K562 (cell line): ENCODE data around the gene TTLL10.

Source experiments
- EZH2 ChIP-seq: IDR thresholded peaks from 2 replicates; pipeline ENCODE4 v1.6.1; 2012; ENCODE audit warnings: low read depth, mild to moderate bottlenecking, inconsistent platforms, low read length, borderline replicate concordance
- GABPA ChIP-seq: fragments of 200-800 bp; sonication (Bioruptor generic); conservative IDR thresholded peaks from 2 replicates; pipeline ENCODE4 v1.6.1; 2016; ENCODE audit warnings: low read depth, missing genetic modification characterization, missing compliant biosample characterization
- NRF1 ChIP-seq, 2 experiments: fragments of 450-650 bp; IDR thresholded peaks in 1 of 2; conservative IDR thresholded peaks in 1 of 2; 2 replicates each; pipeline ENCODE4 v1.6.1; 2014; ENCODE audit warnings: mild to moderate bottlenecking in 2 of 2
- RUNX1 ChIP-seq: sonication (generic); IDR thresholded peaks from 2 replicates; pipeline ENCODE4 v1.6.1; 2016; ENCODE audit warnings: antibody characterized with exemption, low read depth
- ZFX ChIP-seq: sonication (generic); formaldehyde crosslinking; IDR thresholded peaks from 2 replicates; pipeline ENCODE4 v1.8.0; 2022; ENCODE audit warnings: mild to moderate bottlenecking, missing genetic modification reagents, moderate library complexity
- TF ChIP-seq, protein P1 (sequence below), 3 experiments: IDR thresholded peaks in 2 of 3; conservative IDR thresholded peaks in 1 of 3; 2 replicates each; pipeline ENCODE4 v1.5.1; 2011 to 2012; ENCODE audit warnings: low read length in 3 of 3, mild to moderate bottlenecking in 3 of 3, control low read depth in 2 of 3, improper control_type of control experiment in 1 of 3, inconsistent platforms in 1 of 3, low read depth in 1 of 3, mixed read lengths in 1 of 3, moderate library complexity in 1 of 3; ENCODE audit not compliant: insufficient read depth in 2 of 3
- TF ChIP-seq, protein P2 (sequence below): sonication (generic); formaldehyde crosslinking; IDR thresholded peaks from 2 replicates; pipeline ENCODE4 v1.8.1; 2023; ENCODE audit warnings: mild to moderate bottlenecking, missing genetic modification reagents

DNA sequence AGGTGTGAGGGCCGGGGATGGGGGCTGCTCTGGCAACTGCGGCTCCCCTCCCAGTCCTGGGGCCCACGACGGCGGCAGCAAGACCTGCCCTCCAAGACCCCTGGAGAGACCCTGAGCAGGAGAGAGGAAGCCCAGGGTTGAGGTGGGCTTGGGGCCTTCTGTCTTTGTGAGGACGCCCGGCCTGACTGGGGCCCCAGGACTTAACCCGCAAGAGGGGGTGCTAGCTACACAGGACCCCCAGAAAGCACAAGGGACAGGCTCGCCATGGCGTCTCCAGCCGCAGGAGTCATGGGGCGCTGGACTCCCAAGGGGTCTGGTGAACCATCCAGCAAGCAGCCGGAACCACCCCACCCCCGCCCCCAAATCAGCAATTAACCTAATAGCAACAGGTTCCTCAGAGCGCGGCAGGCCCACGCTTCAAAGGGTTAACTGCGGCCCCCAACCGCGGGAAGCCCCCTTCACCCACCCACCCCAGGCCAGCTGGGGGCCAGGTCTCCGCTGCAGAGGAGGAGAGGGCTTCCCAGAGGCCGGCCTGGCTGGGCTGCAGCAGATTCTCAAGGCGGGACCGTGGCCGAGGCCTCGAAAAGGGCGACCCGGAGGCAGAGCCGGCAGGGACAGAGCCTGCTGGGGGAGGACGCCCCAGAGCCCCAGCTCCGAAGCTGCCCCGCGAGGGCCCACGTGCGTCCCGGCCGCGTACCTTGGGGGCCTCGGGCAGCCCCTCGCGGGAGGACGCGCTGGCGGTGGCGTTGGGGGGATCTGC lies 72.3 kb downstream of the TTLL10 start:
- TF ChIP-seq, protein P1, sequence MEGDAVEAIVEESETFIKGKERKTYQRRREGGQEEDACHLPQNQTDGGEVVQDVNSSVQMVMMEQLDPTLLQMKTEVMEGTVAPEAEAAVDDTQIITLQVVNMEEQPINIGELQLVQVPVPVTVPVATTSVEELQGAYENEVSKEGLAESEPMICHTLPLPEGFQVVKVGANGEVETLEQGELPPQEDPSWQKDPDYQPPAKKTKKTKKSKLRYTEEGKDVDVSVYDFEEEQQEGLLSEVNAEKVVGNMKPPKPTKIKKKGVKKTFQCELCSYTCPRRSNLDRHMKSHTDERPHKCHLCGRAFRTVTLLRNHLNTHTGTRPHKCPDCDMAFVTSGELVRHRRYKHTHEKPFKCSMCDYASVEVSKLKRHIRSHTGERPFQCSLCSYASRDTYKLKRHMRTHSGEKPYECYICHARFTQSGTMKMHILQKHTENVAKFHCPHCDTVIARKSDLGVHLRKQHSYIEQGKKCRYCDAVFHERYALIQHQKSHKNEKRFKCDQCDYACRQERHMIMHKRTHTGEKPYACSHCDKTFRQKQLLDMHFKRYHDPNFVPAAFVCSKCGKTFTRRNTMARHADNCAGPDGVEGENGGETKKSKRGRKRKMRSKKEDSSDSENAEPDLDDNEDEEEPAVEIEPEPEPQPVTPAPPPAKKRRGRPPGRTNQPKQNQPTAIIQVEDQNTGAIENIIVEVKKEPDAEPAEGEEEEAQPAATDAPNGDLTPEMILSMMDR (IDR thresholded peaks at IDR 0.05 in 2 of 3, conservative IDR thresholded peaks at IDR 0.05 in 1 of 3; ENCODE audit: insufficient read depth in 2 of 3, low read depth in 1 of 3, low read length in 3 of 3) = no peak
- TF ChIP-seq EZH2 (no peak), RUNX1 (no peak), ZFX (no peak), NRF1 (conservative IDR thresholded peaks at IDR 0.05 in 1 of 2, IDR thresholded peaks at IDR 0.05 in 1 of 2) (no peak), GABPA (tag) (no peak)
- TF ChIP-seq, protein P2, sequence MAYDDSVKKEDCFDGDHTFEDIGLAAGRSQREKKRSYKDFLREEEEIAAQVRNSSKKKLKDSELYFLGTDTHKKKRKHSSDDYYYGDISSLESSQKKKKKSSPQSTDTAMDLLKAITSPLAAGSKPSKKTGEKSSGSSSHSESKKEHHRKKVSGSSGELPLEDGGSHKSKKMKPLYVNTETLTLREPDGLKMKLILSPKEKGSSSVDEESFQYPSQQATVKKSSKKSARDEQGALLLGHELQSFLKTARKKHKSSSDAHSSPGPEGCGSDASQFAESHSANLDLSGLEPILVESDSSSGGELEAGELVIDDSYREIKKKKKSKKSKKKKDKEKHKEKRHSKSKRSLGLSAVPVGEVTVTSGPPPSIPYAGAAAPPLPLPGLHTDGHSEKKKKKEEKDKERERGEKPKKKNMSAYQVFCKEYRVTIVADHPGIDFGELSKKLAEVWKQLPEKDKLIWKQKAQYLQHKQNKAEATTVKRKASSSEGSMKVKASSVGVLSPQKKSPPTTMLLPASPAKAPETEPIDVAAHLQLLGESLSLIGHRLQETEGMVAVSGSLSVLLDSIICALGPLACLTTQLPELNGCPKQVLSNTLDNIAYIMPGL = no peak
